Neural progenitor cell (in vitro differentiated cells): ENCODE measurements around the gene GTF3C1. TPM values are rescaled to one million over a fixed set of nuclear protein-coding genes. Genes with fewer than 3 reads are reported as not detected.

Experiments
- DNase-seq: peaks from one replicate; pipeline ENCODE4 v3.0.0-alpha.2; 2016; ENCODE audit warnings: low spot score
- H2AFZ ChIP-seq: fragments of 200-600 bp; sonication (generic); replicated peaks from 2 replicates; pipeline ENCODE4 v1.6.1; 2016; ENCODE audit warnings: antibody characterized with exemption
- H3F3A ChIP-seq: fragments of 200-600 bp; sonication (generic); 2 replicates; pipeline ENCODE4 v1.6.1; 2016; ENCODE audit warnings: antibody characterized with exemption, low read depth
- H3K27ac ChIP-seq: fragments of 200-600 bp; sonication (generic); 2 replicates; pipeline ENCODE4 v1.5.1; 2016; ENCODE audit warnings: mild to moderate bottlenecking
- H3K27me3 ChIP-seq: fragments of 200-600 bp; sonication (generic); 2 replicates; pipeline ENCODE4 v1.6.1; 2016; ENCODE audit warnings: mild to moderate bottlenecking, moderate library complexity
- H3K36me3 ChIP-seq: fragments of 200-600 bp; sonication (generic); 2 replicates; pipeline ENCODE4 v1.5.1; 2016
- H3K4me1 ChIP-seq: fragments of 200-600 bp; sonication (generic); 2 replicates; pipeline ENCODE4 v1.6.1; 2016; ENCODE audit warnings: mixed run types
- H3K4me2 ChIP-seq: fragments of 200-600 bp; sonication (generic); 2 replicates; pipeline ENCODE4 v1.6.1; 2016
- H3K4me3 ChIP-seq: fragments of 200-600 bp; sonication (generic); 2 replicates; pipeline ENCODE4 v1.5.1; 2016
- H3K79me2 ChIP-seq: fragments of 200-600 bp; sonication (generic); 2 replicates; pipeline ENCODE4 v1.6.1; 2016; ENCODE audit warnings: low read depth
- H3K9ac ChIP-seq: fragments of 200-600 bp; sonication (generic); 2 replicates; pipeline ENCODE4 v1.6.1; 2016
- H3K9me3 ChIP-seq: fragments of 200-600 bp; sonication (generic); 2 replicates; pipeline ENCODE4 v1.5.1; 2016; ENCODE audit warnings: low read depth
- H4K20me1 ChIP-seq: fragments of 200-600 bp; sonication (generic); 2 replicates; pipeline ENCODE4 v1.6.1; 2016; ENCODE audit warnings: low read depth
- H3K27ac Mint-ChIP-seq: 3 replicates; pipeline ENCODE4 v1.8.0; 2021; ENCODE audit warnings: mixed read lengths
- H3K27me3 Mint-ChIP-seq: 2 replicates; pipeline ENCODE4 v1.8.0; 2022; ENCODE audit warnings: low read depth, mild to moderate bottlenecking, inconsistent platforms, moderate library complexity, mixed read lengths; ENCODE audit not compliant: insufficient read depth
- H3K36me3 Mint-ChIP-seq: 3 replicates; pipeline ENCODE4 v1.8.0; 2021; ENCODE audit warnings: mixed read lengths
- H3K4me1 Mint-ChIP-seq: 3 replicates; pipeline ENCODE4 v1.8.0; 2021; ENCODE audit warnings: mixed read lengths
- H3K4me3 Mint-ChIP-seq: 3 replicates; pipeline ENCODE4 v1.8.0; 2021; ENCODE audit warnings: mild to moderate bottlenecking, moderate library complexity, mixed read lengths
- H3K9me3 Mint-ChIP-seq: 3 replicates; pipeline ENCODE4 v1.8.0; 2020; ENCODE audit warnings: mixed read lengths
- EZH2 ChIP-seq: fragments of 200-600 bp; sonication (generic); IDR thresholded peaks from 2 replicates; pipeline ENCODE4 v1.6.1; 2017; ENCODE audit warnings: antibody characterized with exemption, mild to moderate bottlenecking, moderate library complexity
- EZH2phosphoT487 ChIP-seq: fragments of 200-600 bp; sonication (generic); IDR thresholded peaks from 2 replicates; pipeline ENCODE4 v1.6.1; 2017; ENCODE audit warnings: antibody characterized with exemption
- total RNA-seq: library from RNA; depleted of rRNA; stranded (reverse); fragments of >200 nt; gene quantifications from 2 replicates; pipeline ENCODE4 v1.2.3, GENCODE V29; 2015; ENCODE audit warnings: low replicate concordance
- TF ChIP-seq, protein P1 (sequence below): fragments of 200-600 bp; sonication (generic); IDR thresholded peaks from 2 replicates; pipeline ENCODE4 v1.5.1; 2017; ENCODE audit warnings: antibody characterized with exemption, mild to moderate bottlenecking

GTF3C1 gene
- total RNA-seq, 1 donor from 2014 or later, result 60.9 TPM

GRCh38 chr16:27511657-27512448, 37.9 kb downstream of the GTF3C1 start:
- no peak overlapping the region for H3K4me2 ChIP-seq
- H2AFZ ChIP-seq, result no peak overlapping the region
- no peaks in the 10 kb centered on the region for H3F3A ChIP-seq
- Mint-ChIP-seq H3K27ac (peak overlapping the region; percentile 96), H3K4me1 (peaks cover 14% of the 10 kb centered on the region), H3K36me3 (peaks cover 48% of the 10 kb centered on the region), H3K9me3 (no peaks in the 10 kb centered on the region), H3K27me3 (peaks cover 2% of the 10 kb centered on the region), H3K4me3 (no peak overlapping the region)
- no peak for TF ChIP-seq EZH2phosphoT487
- TF ChIP-seq, protein P1, sequence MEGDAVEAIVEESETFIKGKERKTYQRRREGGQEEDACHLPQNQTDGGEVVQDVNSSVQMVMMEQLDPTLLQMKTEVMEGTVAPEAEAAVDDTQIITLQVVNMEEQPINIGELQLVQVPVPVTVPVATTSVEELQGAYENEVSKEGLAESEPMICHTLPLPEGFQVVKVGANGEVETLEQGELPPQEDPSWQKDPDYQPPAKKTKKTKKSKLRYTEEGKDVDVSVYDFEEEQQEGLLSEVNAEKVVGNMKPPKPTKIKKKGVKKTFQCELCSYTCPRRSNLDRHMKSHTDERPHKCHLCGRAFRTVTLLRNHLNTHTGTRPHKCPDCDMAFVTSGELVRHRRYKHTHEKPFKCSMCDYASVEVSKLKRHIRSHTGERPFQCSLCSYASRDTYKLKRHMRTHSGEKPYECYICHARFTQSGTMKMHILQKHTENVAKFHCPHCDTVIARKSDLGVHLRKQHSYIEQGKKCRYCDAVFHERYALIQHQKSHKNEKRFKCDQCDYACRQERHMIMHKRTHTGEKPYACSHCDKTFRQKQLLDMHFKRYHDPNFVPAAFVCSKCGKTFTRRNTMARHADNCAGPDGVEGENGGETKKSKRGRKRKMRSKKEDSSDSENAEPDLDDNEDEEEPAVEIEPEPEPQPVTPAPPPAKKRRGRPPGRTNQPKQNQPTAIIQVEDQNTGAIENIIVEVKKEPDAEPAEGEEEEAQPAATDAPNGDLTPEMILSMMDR, result no peak
- TF ChIP-seq EZH2, result no peak
- no peaks in the 10 kb centered on the region for H3K4me1 ChIP-seq
- H3K36me3 ChIP-seq, result no peaks in the 10 kb centered on the region
- no peak for DNase-seq
- H4K20me1 ChIP-seq, result peaks cover 17% of the 10 kb centered on the region
- H3K27ac ChIP-seq, result no peak overlapping the region
- no peak overlapping the region for H3K9ac ChIP-seq
- no peaks in the 10 kb centered on the region for H3K79me2 ChIP-seq
- no peak overlapping the region for H3K4me3 ChIP-seq
- no peaks in the 10 kb centered on the region for H3K27me3 ChIP-seq
- no peaks in the 10 kb centered on the region for H3K9me3 ChIP-seq

DNA sequence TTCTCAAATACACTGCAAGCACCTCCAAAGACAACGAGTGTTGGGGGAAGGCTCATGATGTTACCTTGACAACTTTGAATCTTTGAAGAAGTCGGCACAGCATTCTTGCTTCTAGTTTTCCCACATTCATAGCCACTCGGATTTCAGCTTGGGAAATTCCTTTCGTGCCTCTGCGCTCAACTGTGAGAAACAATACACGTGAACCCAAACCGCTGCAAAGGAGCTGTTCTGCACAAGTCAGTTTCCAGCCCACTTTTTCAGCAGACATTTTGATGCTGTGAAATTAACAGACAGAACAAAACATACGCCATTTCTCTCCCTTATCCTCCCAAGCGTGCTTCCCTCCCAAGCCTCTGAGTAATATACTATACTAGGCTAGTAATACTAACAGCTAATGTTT, 41.2 kb downstream of the GTF3C1 start:
- Histone ChIP-seq H3K27me3 (no peaks in the 10 kb centered on the region), H3K79me2 (no peaks in the 10 kb centered on the region), H3F3A (no peaks in the 10 kb centered on the region), H3K4me3 (no peak overlapping the region), H2AFZ (no peak overlapping the region), H4K20me1 (peaks cover 3% of the 10 kb centered on the region), H3K9me3 (no peaks in the 10 kb centered on the region), H3K36me3 (no peaks in the 10 kb centered on the region), H3K27ac (no peak overlapping the region), H3K4me2 (no peak overlapping the region), H3K9ac (no peak overlapping the region), H3K4me1 (no peaks in the 10 kb centered on the region)
- no peaks in the 10 kb centered on the region for H3K9me3 Mint-ChIP-seq
- no peak overlapping the region for H3K4me3 Mint-ChIP-seq
- H3K27ac Mint-ChIP-seq, result no peak overlapping the region
- no peak for DNase-seq
- H3K4me1 Mint-ChIP-seq, result peaks cover 14% of the 10 kb centered on the region
- peaks cover 63% of the 10 kb centered on the region for H3K36me3 Mint-ChIP-seq
- TF ChIP-seq EZH2 (no peak), EZH2phosphoT487 (no peak)
- TF ChIP-seq, protein P1, result no peak
- peaks cover 3% of the 10 kb centered on the region for H3K27me3 Mint-ChIP-seq

DNA sequence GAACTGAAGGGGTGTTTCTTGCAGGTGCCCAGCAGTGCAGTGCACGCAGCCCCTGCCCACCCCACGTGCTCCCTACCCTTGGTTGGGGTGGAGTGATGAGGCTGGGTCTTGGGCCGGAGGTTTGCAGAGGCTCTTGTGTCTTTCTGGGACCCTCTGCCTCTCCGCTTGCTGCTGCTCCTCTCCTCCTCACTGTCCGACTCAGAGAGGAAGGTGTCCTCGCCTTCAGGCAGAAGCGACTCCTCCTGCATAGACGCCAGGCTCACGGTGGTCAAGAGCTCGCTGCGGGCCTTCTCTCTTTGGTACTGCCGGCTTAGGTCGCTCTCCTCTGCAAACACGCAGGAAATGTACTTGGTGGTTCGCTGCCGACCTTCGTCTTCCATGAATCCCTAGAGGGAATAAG, 42.9 kb downstream of the GTF3C1 start:
- H3K9ac ChIP-seq, result no peak overlapping the region
- H3K4me3 ChIP-seq, result no peak overlapping the region
- H3K79me2 ChIP-seq, result no peaks in the 10 kb centered on the region
- Mint-ChIP-seq H3K27ac (no peak overlapping the region), H3K36me3 (peaks cover 53% of the 10 kb centered on the region), H3K4me1 (peaks cover 4% of the 10 kb centered on the region), H3K4me3 (no peak overlapping the region), H3K9me3 (no peaks in the 10 kb centered on the region), H3K27me3 (peaks cover 3% of the 10 kb centered on the region)
- H3F3A ChIP-seq, result no peaks in the 10 kb centered on the region
- no peaks in the 10 kb centered on the region for H3K9me3 ChIP-seq
- H2AFZ ChIP-seq, result no peak overlapping the region
- TF ChIP-seq EZH2 (no peak), EZH2phosphoT487 (no peak)
- TF ChIP-seq, protein P1, result no peak
- no peak overlapping the region for H3K27ac ChIP-seq
- DNase-seq, result no peak
- no peaks in the 10 kb centered on the region for H3K4me1 ChIP-seq
- H3K27me3 ChIP-seq, result no peaks in the 10 kb centered on the region
- no peaks in the 10 kb centered on the region for H3K36me3 ChIP-seq
- H4K20me1 ChIP-seq, result no peaks in the 10 kb centered on the region
- no peak overlapping the region for H3K4me2 ChIP-seq
